Raji (cell line): ENCODE measurements around the gene CTH.

Experiments used
- POLR2A ChIP-seq: IDR thresholded peaks from 2 replicates; pipeline ENCODE4 v1.6.1; 2011; ENCODE audit warnings: low read depth, low read length, control low read depth; ENCODE audit not compliant: insufficient read depth

The CTH gene

GRCh38 chr1:70487459-70487815 lies 76.4 kb downstream of the CTH start:
- no peak for TF ChIP-seq POLR2A

- no peak for TF ChIP-seq POLR2A
Observed at GRCh38 chr1:70487910-70488665, 77.0 kb downstream of the CTH start.
